GM12891 (cell line): Measurements from ENCODE around the gene MYO3A.

Experiments used
- PAX5 ChIP-seq: IDR thresholded peaks from 2 replicates; pipeline ENCODE4 v1.6.1; 2011; ENCODE audit warnings: low read length, moderate library complexity, mild to moderate bottlenecking; ENCODE audit not compliant: insufficient read depth, severe bottlenecking
- POLR2A ChIP-seq: IDR thresholded peaks from 2 replicates; pipeline ENCODE4 v1.6.1; 2011; ENCODE audit warnings: low read depth, low read length, control low read depth
- POLR2AphosphoS5 ChIP-seq: IDR thresholded peaks from 2 replicates; pipeline ENCODE4 v1.6.1; 2011; ENCODE audit warnings: low read depth, low read length, control low read depth
- POU2F2 ChIP-seq: IDR thresholded peaks from 2 replicates; pipeline ENCODE4 v1.6.1; 2011; ENCODE audit warnings: low read depth, mild to moderate bottlenecking, control low read depth, low read length, moderate library complexity
- SPI1 ChIP-seq: IDR thresholded peaks from 2 replicates; pipeline ENCODE4 v1.6.1; 2011; ENCODE audit warnings: low read depth, low read length, control low read depth
- TAF1 ChIP-seq: IDR thresholded peaks from 2 replicates; pipeline ENCODE4 v1.6.1; 2011; ENCODE audit warnings: low read depth, low read length, control low read depth

DNA sequence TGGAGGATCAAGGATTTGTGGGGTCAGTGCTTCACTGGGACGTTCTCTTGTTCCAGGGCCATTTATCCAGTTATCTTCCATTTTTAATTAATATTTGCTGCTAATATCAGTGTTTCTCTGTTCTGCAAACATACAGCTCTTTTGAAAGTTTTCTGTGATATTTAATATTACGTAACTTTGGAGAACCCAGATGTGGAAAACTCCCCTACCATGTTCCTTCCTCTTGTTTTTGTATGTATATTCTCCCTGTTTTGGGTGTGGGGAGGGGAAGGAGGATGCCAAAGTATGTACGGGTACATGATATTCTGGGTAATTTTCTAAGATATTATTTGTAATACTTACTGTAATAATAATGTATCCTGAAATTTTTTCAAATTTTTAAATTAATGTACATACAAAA, 55.9 kb downstream of the MYO3A start:
- TF ChIP-seq SPI1: no peak
- no peak for TF ChIP-seq TAF1
- no peak for TF ChIP-seq POLR2A
- no peak for TF ChIP-seq POLR2AphosphoS5
- TF ChIP-seq PAX5: no peak
- no peak for TF ChIP-seq POU2F2
